Measurements from ENCODE around the gene MPP2.

DNA sequence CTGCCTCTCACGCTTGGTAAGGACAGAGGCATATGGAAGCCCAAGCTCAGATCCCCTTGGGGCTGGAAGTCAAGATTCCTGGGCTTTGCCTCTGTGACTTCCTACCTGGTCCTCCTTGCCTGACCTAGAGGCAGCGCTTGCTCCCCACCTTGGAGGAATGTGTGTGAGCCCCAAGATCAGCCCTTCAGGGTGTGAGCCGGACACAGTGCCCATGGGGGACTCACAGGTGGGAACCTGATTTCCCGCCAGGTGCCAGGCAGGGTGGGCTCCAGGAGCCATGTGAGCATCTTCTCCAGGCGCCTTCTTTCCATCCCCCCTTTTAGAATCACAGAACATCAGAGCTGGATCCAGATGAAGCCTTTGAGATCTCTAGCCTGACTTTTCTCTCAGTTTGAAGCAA, 50.2 kb downstream of the MPP2 start:
- no peak for TF ChIP-seq MAX (IDR thresholded peaks at IDR 0.05)
- TF ChIP-seq YY1 (IDR thresholded peaks at IDR 0.05; ENCODE audit: low read depth): no peak
- TF ChIP-seq FOXM1 (IDR thresholded peaks at IDR 0.05; ENCODE audit: borderline replicate concordance, low read depth): no peak
- no peak for TF ChIP-seq TEAD4 (IDR thresholded peaks at IDR 0.05)
- TF ChIP-seq RAD21 (IDR thresholded peaks at IDR 0.05; ENCODE audit: low read depth): no peak
- TF ChIP-seq EGR1 (IDR thresholded peaks at IDR 0.05): no peak
- TF ChIP-seq CEBPB (IDR thresholded peaks at IDR 0.05): no peak
- no peak for TF ChIP-seq EP300 (IDR thresholded peaks at IDR 0.05; ENCODE audit: borderline replicate concordance)
- no peak for TF ChIP-seq USF1 (IDR thresholded peaks at IDR 0.05)
- no peak for TF ChIP-seq TCF12 (IDR thresholded peaks at IDR 0.05; ENCODE audit: low read depth)
- no peak for TF ChIP-seq TAF1 (IDR thresholded peaks at IDR 0.05; ENCODE audit: low read depth)
- TF ChIP-seq REST (IDR thresholded peaks at IDR 0.05; ENCODE audit: low read depth): no peak
- TF ChIP-seq CREB1 (IDR thresholded peaks at IDR 0.05; ENCODE audit: low read depth): no peak
